ENCODE data around the gene KCNQ5.

DNA sequence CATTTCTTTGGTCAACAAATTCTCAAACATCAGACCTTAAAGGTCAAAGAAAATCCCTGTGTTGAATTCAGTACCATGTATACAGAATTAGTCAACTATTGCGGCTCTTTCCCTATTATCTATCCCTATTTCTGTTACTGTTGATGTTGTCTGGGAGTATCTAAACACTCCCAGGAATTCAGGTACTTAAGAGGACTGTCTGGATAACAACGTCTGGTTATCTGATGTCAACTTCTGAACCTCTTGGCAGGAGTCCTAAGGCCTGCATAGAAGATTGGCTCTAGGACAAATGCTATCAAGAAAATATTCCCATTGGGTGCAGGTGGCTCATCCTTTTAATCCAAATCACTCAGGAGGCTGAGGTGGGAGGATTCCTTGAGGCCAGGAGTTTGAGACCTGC is 347.8 kb downstream of the KCNQ5 start:
- TF ChIP-seq, protein P1, sequence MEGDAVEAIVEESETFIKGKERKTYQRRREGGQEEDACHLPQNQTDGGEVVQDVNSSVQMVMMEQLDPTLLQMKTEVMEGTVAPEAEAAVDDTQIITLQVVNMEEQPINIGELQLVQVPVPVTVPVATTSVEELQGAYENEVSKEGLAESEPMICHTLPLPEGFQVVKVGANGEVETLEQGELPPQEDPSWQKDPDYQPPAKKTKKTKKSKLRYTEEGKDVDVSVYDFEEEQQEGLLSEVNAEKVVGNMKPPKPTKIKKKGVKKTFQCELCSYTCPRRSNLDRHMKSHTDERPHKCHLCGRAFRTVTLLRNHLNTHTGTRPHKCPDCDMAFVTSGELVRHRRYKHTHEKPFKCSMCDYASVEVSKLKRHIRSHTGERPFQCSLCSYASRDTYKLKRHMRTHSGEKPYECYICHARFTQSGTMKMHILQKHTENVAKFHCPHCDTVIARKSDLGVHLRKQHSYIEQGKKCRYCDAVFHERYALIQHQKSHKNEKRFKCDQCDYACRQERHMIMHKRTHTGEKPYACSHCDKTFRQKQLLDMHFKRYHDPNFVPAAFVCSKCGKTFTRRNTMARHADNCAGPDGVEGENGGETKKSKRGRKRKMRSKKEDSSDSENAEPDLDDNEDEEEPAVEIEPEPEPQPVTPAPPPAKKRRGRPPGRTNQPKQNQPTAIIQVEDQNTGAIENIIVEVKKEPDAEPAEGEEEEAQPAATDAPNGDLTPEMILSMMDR (IDR thresholded peaks at IDR 0.05): no peak
- TF ChIP-seq POLR2A (IDR thresholded peaks at IDR 0.05): no peak
